GM18858 (cell line): ENCODE data around the gene LMLN.
"Not testable (repeated sequence)": the region's sequence is repeated elsewhere in the genome, so short reads cannot be mapped to it uniquely, and the experiment has no call there.

Source experiments
- ATAC-seq: cut with Tn5 transposase; IDR thresholded peaks from one replicate; pipeline ENCODE4 v1.9.1; 2021; ENCODE audit not compliant: unreplicated experiment

LMLN gene

GRCh38 chr3:198071602-198072287, 111.7 kb downstream of the LMLN start:
- ATAC-seq = no peak

GRCh38 chr3:198076722-198077308, 116.8 kb downstream of the LMLN start:
- ATAC-seq = no peak

GRCh38 chr3:198079771-198080520, 119.9 kb downstream of the LMLN start:
- no peak for ATAC-seq

GRCh38 chr3:198080521-198081384, 120.7 kb downstream of the LMLN start:
- no peak for ATAC-seq

- no peak for ATAC-seq
These were observed 121.4 kb downstream of the LMLN start for GRCh38 chr3:198081421-198081844.

GRCh38 chr3:198082226-198082625, 122.2 kb downstream of the LMLN start:
- not testable (repeated sequence) for ATAC-seq

- ATAC-seq = no peak
These were observed 128.5 kb downstream of the LMLN start for GRCh38 chr3:198088421-198088955.

- no peak for ATAC-seq
These were observed 130.8 kb downstream of the LMLN start for GRCh38 chr3:198090795-198091332.

GRCh38 chr3:198092276-198092675, 132.3 kb downstream of the LMLN start:
- no peak for ATAC-seq

GRCh38 chr3:198093112-198093679, 133.2 kb downstream of the LMLN start:
- no peak for ATAC-seq
